ENCODE measurements around the gene LIPI. TPM values are rescaled to one million over a fixed set of nuclear protein-coding genes. Genes with fewer than 3 reads are reported as not detected.

Gene LIPI
- total RNA-seq (2014; rRNA removed) (not detected in 2 replicates), Bru-seq, nascent RNA (not detected), BruChase-seq, experiment 1, labeled RNA remaining after a 6-hour chase (not detected), BruChase-seq, experiment 2, labeled RNA remaining after a 2-hour chase (percentile 1 among the genes with signal in this experiment)
- long read RNA-seq = 0 reads

DNA sequence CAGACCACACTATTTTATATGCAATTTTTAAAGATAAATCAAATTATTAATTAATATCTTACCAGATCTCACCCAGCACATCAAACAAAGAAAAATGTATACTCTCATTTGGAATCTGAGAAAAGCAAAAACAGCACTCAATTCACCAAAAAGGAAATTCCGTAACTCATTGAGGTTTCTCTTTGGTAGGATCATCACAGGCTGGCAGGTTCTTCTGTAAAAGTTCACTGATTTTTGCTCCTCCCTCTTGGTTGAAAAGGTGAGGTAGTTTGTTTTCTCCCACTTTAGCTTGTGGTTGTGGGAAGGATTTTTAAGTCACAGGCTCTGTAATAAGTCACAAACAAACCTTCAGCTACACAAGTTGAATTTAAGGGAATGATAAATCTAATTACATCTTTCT lies at the start of gene LIPI:
Gene LIPI (minus strand): TSS at position 218 of the 400 bp plus-strand sequence. CDS start 110 bp downstream, at position 108.
- intact Hi-C loops (cut with micrococcal nuclease) = no loop called here
- CTCF ChIA-PET = no interaction called here
- no peak within 1 kb of the TSS for H3K4me2 ChIP-seq (ENCODE audit: low read length)
- DNase-seq = no peak
- H3K79me2 ChIP-seq (ENCODE audit: low read length) = no peaks in the 10 kb centered on the region
- H3K36me3 ChIP-seq (ENCODE audit: low read depth, low read length) = no peaks in the 10 kb centered on the region
- H3K4me1 ChIP-seq (ENCODE audit: insufficient read depth, low read length) = no peaks in the 10 kb centered on the region
- H3K9ac ChIP-seq (ENCODE audit: low read length) = no peak within 1 kb of the TSS
- no peaks in the 10 kb centered on the region for H4K20me1 ChIP-seq (ENCODE audit: low read length)
- H2AFZ ChIP-seq (ENCODE audit: low read length) = no peak within 1 kb of the TSS
- no peak for TF ChIP-seq EZH2phosphoT487 (IDR thresholded peaks at IDR 0.05; ENCODE audit: borderline replicate concordance, low read length)
- TF ChIP-seq EZH2 (IDR thresholded peaks at IDR 0.05; ENCODE audit: low read length, unreplicated experiment) = no peak
- TF ChIP-seq CTCF (conservative IDR thresholded peaks at IDR 0.05; ENCODE audit: low read depth, low read length) = no peak
- H3K27ac ChIP-seq (ENCODE audit: low read length) = no peak within 1 kb of the TSS
- no peak within 1 kb of the TSS for H3K4me3 ChIP-seq (ENCODE audit: low read length)
- no TSS peak for BruUV-seq (replicated peaks)
- no peaks in the 10 kb centered on the region for H3K9me2 ChIP-seq (replicated peaks; ENCODE audit: low read length)
- POLR2A ChIA-PET (ENCODE audit: unreplicated experiment) = no interaction called here
- H3K9me3 ChIP-seq (ENCODE audit: low read length) = no peaks in the 10 kb centered on the region
- no peak for ATAC-seq
- H3F3A ChIP-seq (ENCODE audit: low read length, unreplicated experiment) = no peaks in the 10 kb centered on the region
- peaks cover 47% of the 10 kb centered on the region for H3K27me3 ChIP-seq (ENCODE audit: low read length)

DNA sequence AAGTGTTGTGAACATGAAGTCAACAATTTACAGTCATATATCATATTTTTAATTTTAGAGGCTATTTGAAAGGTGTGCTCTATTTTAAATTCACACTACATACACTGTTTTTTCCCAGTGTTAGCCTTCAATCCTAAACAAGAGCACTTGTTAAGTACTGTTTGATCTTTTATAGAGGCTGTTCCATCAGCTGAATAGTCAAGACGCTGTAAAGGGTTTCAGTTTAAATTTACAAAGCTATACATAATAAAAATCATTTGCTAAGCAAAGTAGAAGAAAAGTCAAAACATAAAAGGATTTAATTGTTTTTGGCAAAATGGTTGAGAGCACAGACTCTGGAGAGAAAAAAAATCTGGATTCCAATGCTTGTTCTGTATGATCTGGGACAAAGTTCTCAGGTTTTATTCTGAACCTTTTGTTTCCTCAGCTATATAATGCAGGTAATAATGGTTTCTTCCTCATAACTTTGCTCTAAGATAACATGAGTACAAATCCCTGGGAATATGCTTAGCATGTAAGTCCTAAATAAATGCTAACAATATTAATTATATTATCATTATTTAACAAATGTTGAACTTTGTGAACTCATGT lies 49.5 kb upstream of the LIPI start:
- no peaks in the 10 kb centered on the region for H3K9me3 ChIP-seq (ENCODE audit: low read length)
- H3K36me3 ChIP-seq (ENCODE audit: low read depth, low read length) = no peaks in the 10 kb centered on the region
- 0 out of 2 replicates have a peak, but pooled peaks cover 5% of the 10 kb centered on the region for H3K27me3 ChIP-seq (ENCODE audit: low read length)
- no peak overlapping the region for H3K27ac ChIP-seq (ENCODE audit: low read length)
- H3K9ac ChIP-seq (ENCODE audit: low read length) = no peak overlapping the region
- H3K4me1 ChIP-seq (ENCODE audit: insufficient read depth, low read length) = no peaks in the 10 kb centered on the region
- no peak overlapping the region for H3K4me2 ChIP-seq (ENCODE audit: low read length)
- DNase-seq (no peak), ATAC-seq (no peak)
- H3K4me3 ChIP-seq (ENCODE audit: low read length) = no peak overlapping the region
- no peaks in the 10 kb centered on the region for H4K20me1 ChIP-seq (ENCODE audit: low read length)
- no peaks in the 10 kb centered on the region for H3K79me2 ChIP-seq (ENCODE audit: low read length)
- no TSS peak for BruUV-seq (replicated peaks)
- no peaks in the 10 kb centered on the region for H3K9me2 ChIP-seq (replicated peaks; ENCODE audit: low read length)
- POLR2A ChIA-PET (ENCODE audit: unreplicated experiment) = no interaction called here
- H2AFZ ChIP-seq (ENCODE audit: low read length) = no peak overlapping the region
- TF ChIP-seq EZH2 (IDR thresholded peaks at IDR 0.05; ENCODE audit: low read length, unreplicated experiment) = no peak
- no peak for TF ChIP-seq CTCF (conservative IDR thresholded peaks at IDR 0.05; ENCODE audit: low read depth, low read length)
- TF ChIP-seq EZH2phosphoT487 (IDR thresholded peaks at IDR 0.05; ENCODE audit: borderline replicate concordance, low read length) = no peak
- intact Hi-C loops (cut with micrococcal nuclease) = no loop called here
- H3F3A ChIP-seq (ENCODE audit: low read length, unreplicated experiment) = no peaks in the 10 kb centered on the region
- CTCF ChIA-PET = no interaction called here

GRCh38 chr21:14259747-14260146 lies 49.0 kb upstream of the LIPI start:
- CTCF ChIA-PET = no interaction called here
- Histone ChIP-seq H3K27me3 (ENCODE audit: low read length) (0 out of 2 replicates have a peak, but pooled peaks cover under 1% of the 10 kb centered on the region), H3K9ac (ENCODE audit: low read length) (no peak overlapping the region), H3K36me3 (ENCODE audit: low read depth, low read length) (no peaks in the 10 kb centered on the region), H3K4me3 (ENCODE audit: low read length) (no peak overlapping the region), H3K4me2 (ENCODE audit: low read length) (no peak overlapping the region), H3K79me2 (ENCODE audit: low read length) (no peaks in the 10 kb centered on the region), H3K4me1 (ENCODE audit: insufficient read depth, low read length) (no peaks in the 10 kb centered on the region), H3K27ac (ENCODE audit: low read length) (no peak overlapping the region), H3K9me3 (ENCODE audit: low read length) (no peaks in the 10 kb centered on the region), H3F3A (ENCODE audit: low read length, unreplicated experiment) (no peaks in the 10 kb centered on the region), H2AFZ (ENCODE audit: low read length) (no peak overlapping the region), H3K9me2 (replicated peaks; ENCODE audit: low read length) (no peaks in the 10 kb centered on the region), H4K20me1 (ENCODE audit: low read length) (no peaks in the 10 kb centered on the region)
- no peak for TF ChIP-seq EZH2 (IDR thresholded peaks at IDR 0.05; ENCODE audit: low read length, unreplicated experiment)
- TF ChIP-seq CTCF (conservative IDR thresholded peaks at IDR 0.05; ENCODE audit: low read depth, low read length) = peak; percentile 75
- no peak for TF ChIP-seq EZH2phosphoT487 (IDR thresholded peaks at IDR 0.05; ENCODE audit: borderline replicate concordance, low read length)
- intact Hi-C loops (cut with micrococcal nuclease) = loop anchor here (1.0 kb wide), 1 partner anchor 1333 kb away; no protein-coding TSS in a partner anchor
- POLR2A ChIA-PET (ENCODE audit: unreplicated experiment) = no interaction called here
- ATAC-seq (peak; percentile 82), DNase-seq (peak; percentile 72)
- BruUV-seq (replicated peaks) = no TSS peak
